Hematopoietic multipotent progenitor cell (in vitro differentiated cells): ENCODE measurements around the gene HDAC9. TPM values are rescaled to one million over a fixed set of nuclear protein-coding genes. Genes with fewer than 3 reads are reported as not detected.

ENCODE experiments used
- DNase-seq, 3 donors: peaks; one replicate each; pipeline ENCODE4 v3.0.0-alpha.2; 2011 to 2015; ENCODE audit warnings: low read depth in 2 of 3, low spot score in 2 of 3
- total RNA-seq: library from RNA; depleted of rRNA; stranded (reverse); fragments of >200 nt; gene quantifications from one replicate; pipeline ENCODE4 v1.2.3, GENCODE V29; 2012

HDAC9 gene
- total RNA-seq, 1 donor: 10.2 TPM

GRCh38 chr7:18648849-18649758 is 153.6 kb downstream of the HDAC9 start:
- no peak for DNase-seq

- no peak for DNase-seq
Measured at GRCh38 chr7:18653381-18654155, 158.0 kb downstream of the HDAC9 start.

GRCh38 chr7:18654709-18655108 is 159.2 kb downstream of the HDAC9 start:
- DNase-seq: no peak

GRCh38 chr7:18655506-18655905 is 160.0 kb downstream of the HDAC9 start:
- DNase-seq: no peak

- no peak for DNase-seq
Measured at GRCh38 chr7:18655912-18656311, 160.4 kb downstream of the HDAC9 start.

- DNase-seq: no peak
Measured at GRCh38 chr7:18656362-18656761, 160.8 kb downstream of the HDAC9 start.

- no peak for DNase-seq
Measured at GRCh38 chr7:18659746-18660145, 164.2 kb downstream of the HDAC9 start.

- peak in 1 of 3 donors; percentile 13 for DNase-seq
Measured at GRCh38 chr7:18663321-18663720, 167.8 kb downstream of the HDAC9 start.

GRCh38 chr7:18666107-18666728 is 170.7 kb downstream of the HDAC9 start:
- peak; percentile 7 to 81 (median 71) for DNase-seq

- no peak for DNase-seq
Measured at GRCh38 chr7:18667466-18667865, 171.9 kb downstream of the HDAC9 start.

GRCh38 chr7:18671176-18671575 is 175.6 kb downstream of the HDAC9 start:
- no peak for DNase-seq

- DNase-seq: no peak
Measured at GRCh38 chr7:18675579-18675978, 180.0 kb downstream of the HDAC9 start.

GRCh38 chr7:18679261-18679660 is 183.7 kb downstream of the HDAC9 start:
- no peak for DNase-seq

GRCh38 chr7:18680576-18680975 is 185.0 kb downstream of the HDAC9 start:
- no peak for DNase-seq

- DNase-seq: no peak
Measured at GRCh38 chr7:18684916-18685315, 189.4 kb downstream of the HDAC9 start.

GRCh38 chr7:18685971-18686370 is 190.4 kb downstream of the HDAC9 start:
- no peak for DNase-seq

- DNase-seq: peak in 1 of 3 donors; percentile 70
Measured at GRCh38 chr7:18689551-18689950, 194.0 kb downstream of the HDAC9 start.

- DNase-seq: peak in 2 of 3 donors; percentile 2 to 7
Measured at GRCh38 chr7:18693406-18693805, 197.9 kb downstream of the HDAC9 start.

- DNase-seq: no peak
Measured at GRCh38 chr7:18693816-18694215, 198.3 kb downstream of the HDAC9 start.

GRCh38 chr7:18694484-18694883 is 198.9 kb downstream of the HDAC9 start:
- no peak for DNase-seq

GRCh38 chr7:18694911-18695310 is 199.4 kb downstream of the HDAC9 start:
- no peak for DNase-seq
